ENCODE data around the gene TMEM233.

GRCh38 chr12:119672194-119672593, 78.6 kb downstream of the TMEM233 start:
- TF ChIP-seq FOS (IDR thresholded peaks at IDR 0.05; ENCODE audit: extremely low read depth, insufficient read length) (no peak), ZKSCAN1 (IDR thresholded peaks at IDR 0.05; ENCODE audit: low read depth, low read length) (no peak), ZFP91 (CRISPR knock-in tag; IDR thresholded peaks at IDR 0.05) (no peak), MAX (CRISPR knock-in tag; IDR thresholded peaks at IDR 0.05) (no peak), MAZ (CRISPR knock-in tag; conservative IDR thresholded peaks at IDR 0.05 in 1 of 2, IDR thresholded peaks at IDR 0.05 in 1 of 2) (no peak), REST (IDR thresholded peaks at IDR 0.05; ENCODE audit: borderline replicate concordance) (no peak), REST (CRISPR knock-in tag; IDR thresholded peaks at IDR 0.05; ENCODE audit: low read depth) (no peak), U2AF2 (optimal IDR thresholded peaks at IDR 0.05; ENCODE audit: low read depth, low read length) (no peak), POLR2AphosphoS5 (IDR thresholded peaks at IDR 0.05; ENCODE audit: control insufficient read depth, insufficient read depth, low read depth, low read length) (peak; percentile 50; the same call in 1 of the 2 replicates), POLR2A (conservative IDR thresholded peaks at IDR 0.05) (0 out of 2 replicates have a peak, but pooled peaks have one; percentile 33)

Data from K562 (cell line).